ENCODE measurements around the gene KRTAP4-11.

The KRTAP4-11 gene

GRCh38 chr17:41067281-41067680 lies 50.9 kb downstream of the KRTAP4-11 start:
- CTCF ChIA-PET = no interaction called here

More at GRCh38 chr17:41067281-41067680, 50.9 kb downstream of the KRTAP4-11 start:
- Histone ChIP-seq H3K27ac (ENCODE audit: insufficient read depth in 1 of 2, low read depth in 1 of 2, low read length in 2 of 2, poor library complexity in 1 of 2, severe bottlenecking in 2 of 2) (no peak overlapping the region), H3K36me3 (ENCODE audit: control insufficient read depth in 4 of 4, insufficient read depth in 4 of 4, low read length in 3 of 4) (no peaks in the 10 kb centered on the region), H3K9me3 (ENCODE audit: control extremely low read depth in 1 of 5, control insufficient read depth in 4 of 5, insufficient read depth in 2 of 5, low read depth in 1 of 5, low read length in 4 of 5) (no peaks in the 10 kb centered on the region), H3K4me3 (ENCODE audit: control insufficient read depth in 1 of 7, extremely low read depth in 1 of 7, insufficient read depth in 4 of 7, low read depth in 2 of 7, low read length in 6 of 7) (no peak overlapping the region), H3K27me3 (replicated peaks in 2 of 5; ENCODE audit: control insufficient read depth in 4 of 5, insufficient read depth in 5 of 5, low read length in 4 of 5) (peaks cover 0 to 7% (median 2%) of the 10 kb centered on the region in 5 experiments), H3K4me1 (ENCODE audit: control extremely low read depth in 1 of 4, control insufficient read depth in 4 of 4, insufficient read depth in 4 of 4, low read length in 3 of 4) (no peaks in the 10 kb centered on the region)
- DNase-seq = no peak
- POLR2A ChIA-PET = no interaction called here
